OCI-LY7 (cell line): ENCODE data around the gene MCF2L2.

Experiments
- CTCF ChIP-seq: fragments of 200-600 bp; sonication (generic); conservative IDR thresholded peaks from 2 replicates; pipeline ENCODE4 v1.5.1; 2014; ENCODE audit warnings: mild to moderate bottlenecking, antibody characterized with exemption, low read length, moderate library complexity, mixed read lengths
- EZH2phosphoT487 ChIP-seq: fragments of 200-600 bp; sonication (generic); IDR thresholded peaks from 2 replicates; pipeline ENCODE4 v1.6.1; 2018; ENCODE audit warnings: low read depth, borderline replicate concordance, mild to moderate bottlenecking, mixed run types, antibody characterized with exemption, low read length, moderate library complexity, mixed read lengths

GRCh38 chr3:183357564-183358079 lies 70.8 kb downstream of the MCF2L2 start:
- TF ChIP-seq CTCF, result no peak
- no peak for TF ChIP-seq EZH2phosphoT487
